Measurements from ENCODE around the gene LTC4S. TPM values are rescaled to one million over a fixed set of nuclear protein-coding genes. Genes with fewer than 3 reads are reported as not detected.

LTC4S gene
- total and polyA plus RNA-seq, 2 experiments from 2014 or later = 3.7 TPM; not detected in 1

- no peaks in the 10 kb centered on the region for H3K9me3 ChIP-seq (ENCODE audit: low read depth)
- H3K79me2 ChIP-seq = no peaks in the 10 kb centered on the region
- no peak for DNase-seq (ENCODE audit: low spot score)
- no peak overlapping the region for H3K27ac ChIP-seq
- no peaks in the 10 kb centered on the region for H3K36me3 ChIP-seq (replicated peaks; ENCODE audit: insufficient read depth, low read depth)
- peaks cover 10% of the 10 kb centered on the region for H3K4me1 ChIP-seq (ENCODE audit: insufficient read depth)
- H3K9me2 ChIP-seq (replicated peaks; ENCODE audit: insufficient read depth) = no peaks in the 10 kb centered on the region
- H3K27me3 ChIP-seq = no peaks in the 10 kb centered on the region
- H4K20me1 ChIP-seq (ENCODE audit: insufficient read depth, poor library complexity, severe bottlenecking) = no peaks in the 10 kb centered on the region
- no peak overlapping the region for H3K4me2 ChIP-seq
- 88% methylated on average over 3 of the region's 3 CpGs for WGBS (ENCODE audit: low lambda C conversion rate, missing lambda C conversion rate)
- TF ChIP-seq EZH2phosphoT487 (IDR thresholded peaks at IDR 0.05; ENCODE audit: low read depth, severe bottlenecking, unreplicated experiment) = no peak
- no peak for TF ChIP-seq CTCF (IDR thresholded peaks at IDR 0.05; ENCODE audit: poor library complexity)
- TF ChIP-seq EZH2 (IDR thresholded peaks at IDR 0.05; ENCODE audit: borderline replicate concordance) = no peak
- no peak overlapping the region for H3K4me3 ChIP-seq
- H2AFZ ChIP-seq = no peak overlapping the region
Observed at GRCh38 chr5:179794171-179794570, 385 bp downstream of the LTC4S start.

- 100% methylated on average over 3 of the region's 3 CpGs for WGBS (ENCODE audit: low lambda C conversion rate, missing lambda C conversion rate)
- Histone ChIP-seq H3K4me1 (ENCODE audit: insufficient read depth) (peaks cover 10% of the 10 kb centered on the region), H3K9me2 (replicated peaks; ENCODE audit: insufficient read depth) (no peaks in the 10 kb centered on the region), H3K36me3 (replicated peaks; ENCODE audit: insufficient read depth, low read depth) (no peaks in the 10 kb centered on the region), H3K27me3 (no peaks in the 10 kb centered on the region), H3K79me2 (no peaks in the 10 kb centered on the region), H3K4me3 (no peak overlapping the region), H3K9me3 (ENCODE audit: low read depth) (no peaks in the 10 kb centered on the region), H3K27ac (no peak overlapping the region), H2AFZ (no peak overlapping the region), H4K20me1 (ENCODE audit: insufficient read depth, poor library complexity, severe bottlenecking) (no peaks in the 10 kb centered on the region), H3K4me2 (peak overlapping the region; percentile 99)
- TF ChIP-seq CTCF (IDR thresholded peaks at IDR 0.05; ENCODE audit: poor library complexity) (no peak), EZH2phosphoT487 (IDR thresholded peaks at IDR 0.05; ENCODE audit: low read depth, severe bottlenecking, unreplicated experiment) (no peak), EZH2 (IDR thresholded peaks at IDR 0.05; ENCODE audit: borderline replicate concordance) (no peak)
- no peak for DNase-seq (ENCODE audit: low spot score)
Observed at GRCh38 chr5:179794575-179794974, 789 bp downstream of the LTC4S start.

GRCh38 chr5:179795049-179795862, 1.5 kb downstream of the LTC4S start:
- 20% methylated on average over 17 of the region's 53 CpGs for WGBS (ENCODE audit: low lambda C conversion rate, missing lambda C conversion rate)
- H4K20me1 ChIP-seq (ENCODE audit: insufficient read depth, poor library complexity, severe bottlenecking) = no peaks in the 10 kb centered on the region
- H3K79me2 ChIP-seq = no peaks in the 10 kb centered on the region
- H3K27ac ChIP-seq = peak overlapping the region; percentile 94
- peak; percentile 63 for DNase-seq (ENCODE audit: low spot score)
- no peaks in the 10 kb centered on the region for H3K27me3 ChIP-seq
- H3K9me3 ChIP-seq (ENCODE audit: low read depth) = no peaks in the 10 kb centered on the region
- no peaks in the 10 kb centered on the region for H3K36me3 ChIP-seq (replicated peaks; ENCODE audit: insufficient read depth, low read depth)
- TF ChIP-seq CTCF (IDR thresholded peaks at IDR 0.05; ENCODE audit: poor library complexity) (no peak), EZH2 (IDR thresholded peaks at IDR 0.05; ENCODE audit: borderline replicate concordance) (no peak), EZH2phosphoT487 (IDR thresholded peaks at IDR 0.05; ENCODE audit: low read depth, severe bottlenecking, unreplicated experiment) (no peak)
- H3K4me3 ChIP-seq = peak overlapping the region; percentile 50
- no peaks in the 10 kb centered on the region for H3K9me2 ChIP-seq (replicated peaks; ENCODE audit: insufficient read depth)
- peak overlapping the region; percentile 99 for H3K4me2 ChIP-seq
- peaks cover 10% of the 10 kb centered on the region for H3K4me1 ChIP-seq (ENCODE audit: insufficient read depth)
- H2AFZ ChIP-seq = peak overlapping the region; percentile 84

Data from hepatocyte (in vitro differentiated cells).